Measurements from ENCODE around the gene TMEM256. TPM values are rescaled to one million over a fixed set of nuclear protein-coding genes. Genes with fewer than 3 reads are reported as not detected.

Gene TMEM256
- total RNA-seq, 2 experiments from 2014 or later, result 55.8 to 60.6 TPM

DNA sequence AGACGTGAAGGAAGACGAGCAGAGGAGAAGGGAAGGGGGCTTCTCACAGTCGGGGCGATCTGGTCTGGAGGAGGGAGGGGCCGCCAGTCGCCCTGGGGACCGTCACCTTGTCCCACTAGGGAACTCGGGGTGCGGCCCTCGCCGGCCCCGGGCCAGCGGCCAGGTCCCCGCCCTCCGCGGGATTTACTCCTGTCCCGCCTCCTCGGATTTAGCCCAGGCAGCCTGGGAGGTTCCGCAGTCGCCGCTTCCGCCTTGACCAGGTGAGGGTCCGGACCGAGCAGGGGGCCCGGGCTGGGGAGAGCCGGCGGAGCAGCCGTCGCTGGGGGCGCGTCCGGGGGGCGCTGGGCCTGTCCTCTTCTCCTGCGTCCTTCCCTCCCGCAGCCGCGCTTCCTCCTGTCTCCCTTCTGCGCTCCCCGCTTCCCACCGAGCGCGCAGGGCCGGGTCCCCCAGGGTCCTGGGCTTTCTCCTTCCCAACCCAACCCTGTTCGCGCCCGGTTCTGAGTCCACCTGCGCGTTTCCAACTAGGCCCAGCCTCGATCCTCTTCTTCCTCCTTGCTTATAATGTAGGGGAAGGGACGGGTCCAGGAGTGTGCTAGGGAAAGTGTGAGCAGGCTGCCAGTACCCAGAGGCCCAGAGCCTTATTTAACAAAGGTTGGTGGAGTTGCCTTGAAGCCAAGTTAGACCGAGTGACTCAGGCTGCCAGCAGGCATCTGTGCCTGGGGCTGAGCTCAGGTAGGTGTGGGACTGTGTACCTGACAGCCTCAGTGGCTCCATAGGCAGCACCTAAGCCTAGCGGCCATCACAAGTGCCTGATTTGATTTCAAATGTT is 22.8 kb downstream of the TMEM256 start, which contains the start of gene TNK1:
TNK1 (plus strand) TSS at position 235 of the 829 bp plus-strand sequence. CDS start 1,838 bp downstream, outside the sequence.
- Mint-ChIP-seq H3K27ac (no peak within 1 kb of the TSS), H3K36me3 (ENCODE audit: low read depth) (peaks cover 2% of the 10 kb centered on the region), H3K27me3 (peaks cover 36% of the 10 kb centered on the region), H3K4me3 (no peak within 1 kb of the TSS), H3K4me1 (ENCODE audit: low read depth) (peaks cover 9% of the 10 kb centered on the region), H3K9me3 (peaks cover 4% of the 10 kb centered on the region)
- DNase-seq (no peak), ATAC-seq (no peak)
- ChIA-PET CTCF (interaction anchor here (1.0 to 1.7 kb wide), 3 partner anchors 24 to 26 kb away, joined by 4 to 8 read pairs (median 4); partner anchors contain the start of gene TMEM95), POLR2A (interaction anchor here (0.7 to 1.5 kb wide), 4 partner anchors 8 to 56 kb away, joined by 3 to 6 read pairs (median 4); no protein-coding TSS in a partner anchor)
- intact Hi-C loops (cut with micrococcal nuclease), result no loop called here
- TF ChIP-seq, protein P1, sequence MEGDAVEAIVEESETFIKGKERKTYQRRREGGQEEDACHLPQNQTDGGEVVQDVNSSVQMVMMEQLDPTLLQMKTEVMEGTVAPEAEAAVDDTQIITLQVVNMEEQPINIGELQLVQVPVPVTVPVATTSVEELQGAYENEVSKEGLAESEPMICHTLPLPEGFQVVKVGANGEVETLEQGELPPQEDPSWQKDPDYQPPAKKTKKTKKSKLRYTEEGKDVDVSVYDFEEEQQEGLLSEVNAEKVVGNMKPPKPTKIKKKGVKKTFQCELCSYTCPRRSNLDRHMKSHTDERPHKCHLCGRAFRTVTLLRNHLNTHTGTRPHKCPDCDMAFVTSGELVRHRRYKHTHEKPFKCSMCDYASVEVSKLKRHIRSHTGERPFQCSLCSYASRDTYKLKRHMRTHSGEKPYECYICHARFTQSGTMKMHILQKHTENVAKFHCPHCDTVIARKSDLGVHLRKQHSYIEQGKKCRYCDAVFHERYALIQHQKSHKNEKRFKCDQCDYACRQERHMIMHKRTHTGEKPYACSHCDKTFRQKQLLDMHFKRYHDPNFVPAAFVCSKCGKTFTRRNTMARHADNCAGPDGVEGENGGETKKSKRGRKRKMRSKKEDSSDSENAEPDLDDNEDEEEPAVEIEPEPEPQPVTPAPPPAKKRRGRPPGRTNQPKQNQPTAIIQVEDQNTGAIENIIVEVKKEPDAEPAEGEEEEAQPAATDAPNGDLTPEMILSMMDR (IDR thresholded peaks at IDR 0.05), result no peak

DNA sequence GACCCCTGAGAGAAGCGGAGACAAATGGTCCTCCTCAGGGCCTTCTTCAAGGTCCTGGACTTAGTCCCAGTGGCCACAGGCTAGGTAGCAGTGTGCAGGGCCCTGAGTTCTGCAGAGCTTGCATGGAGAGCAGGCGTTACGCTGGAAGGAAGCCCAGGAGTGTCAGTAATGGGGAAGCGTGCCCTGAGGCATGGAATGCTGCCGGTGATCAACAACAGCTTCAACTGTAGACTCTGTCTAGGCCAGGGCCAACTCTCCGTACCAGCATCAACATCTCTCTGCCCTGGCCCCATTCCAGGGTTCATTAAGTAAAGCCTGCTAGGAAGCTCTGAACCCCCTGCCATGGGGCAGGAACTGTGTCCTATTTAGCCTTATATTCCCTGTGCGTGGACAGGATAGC is 23.6 kb downstream of the TMEM256 start:
- ChIA-PET POLR2A (interaction anchor here (0.7 to 1.5 kb wide), 4 partner anchors 9 to 57 kb away, joined by 3 to 6 read pairs (median 4); no protein-coding TSS in a partner anchor), CTCF (interaction anchor here (1.0 to 1.1 kb wide), 2 partner anchors 24 to 25 kb away, joined by 4 read pairs; partner anchors contain the start of gene TMEM95)
- no peak overlapping the region for H3K27ac Mint-ChIP-seq
- peaks cover 9% of the 10 kb centered on the region for H3K4me1 Mint-ChIP-seq (ENCODE audit: low read depth)
- peaks cover 36% of the 10 kb centered on the region for H3K27me3 Mint-ChIP-seq
- TF ChIP-seq, protein P1 (IDR thresholded peaks at IDR 0.05), result no peak
- intact Hi-C loops (cut with micrococcal nuclease), result no loop called here
- DNase-seq (no peak), ATAC-seq (no peak)
- peaks cover 4% of the 10 kb centered on the region for H3K9me3 Mint-ChIP-seq
- peaks cover 2% of the 10 kb centered on the region for H3K36me3 Mint-ChIP-seq (ENCODE audit: low read depth)
- no peak overlapping the region for H3K4me3 Mint-ChIP-seq

DNA sequence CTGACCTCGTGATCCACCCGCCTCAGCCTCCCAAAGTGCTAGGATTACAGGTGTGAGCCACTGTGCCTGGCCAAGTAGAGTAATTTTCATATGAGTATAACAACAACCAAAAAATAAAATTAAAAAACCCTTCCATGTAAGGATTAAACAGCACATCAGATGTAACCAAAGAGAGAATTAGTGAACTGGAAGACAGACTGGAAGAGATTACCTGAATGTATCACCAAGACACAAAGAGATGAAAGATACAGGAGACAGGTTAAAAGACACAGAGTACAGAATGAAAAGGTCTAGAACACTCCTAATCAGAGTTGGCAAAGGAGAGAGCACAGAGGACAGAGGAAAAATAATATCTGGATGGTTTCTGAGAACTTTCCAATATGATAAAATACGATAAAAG is 24.8 kb downstream of the TMEM256 start:
- Mint-ChIP-seq H3K27me3 (peaks cover 36% of the 10 kb centered on the region), H3K36me3 (ENCODE audit: low read depth) (peaks cover 2% of the 10 kb centered on the region), H3K27ac (no peak overlapping the region), H3K4me3 (no peak overlapping the region), H3K9me3 (peaks cover 4% of the 10 kb centered on the region), H3K4me1 (ENCODE audit: low read depth) (peaks cover 5% of the 10 kb centered on the region)
- TF ChIP-seq, protein P1 (IDR thresholded peaks at IDR 0.05), result no peak
- CTCF ChIA-PET, result no interaction called here
- POLR2A ChIA-PET, result no interaction called here
- intact Hi-C loops (cut with micrococcal nuclease), result no loop called here
- ATAC-seq (no peak), DNase-seq (no peak)

DNA sequence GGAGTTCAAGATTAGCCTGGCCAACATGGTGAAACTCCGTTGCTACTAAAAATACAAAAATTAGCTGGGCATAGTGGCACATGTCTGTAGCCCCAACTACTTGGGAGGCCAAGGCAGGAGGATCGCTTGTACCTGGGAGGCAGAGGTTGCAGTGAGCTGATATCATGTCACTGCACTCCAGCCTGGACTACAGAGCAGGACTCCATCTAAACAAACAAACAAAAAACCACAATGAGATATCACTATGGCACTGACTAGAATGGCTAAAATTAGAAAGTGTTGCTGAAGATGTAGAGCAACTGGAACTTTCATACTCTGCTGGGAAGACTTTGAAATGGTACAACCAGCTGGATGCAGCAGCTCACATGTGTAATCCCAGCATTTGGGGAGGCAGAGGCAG is 29.5 kb downstream of the TMEM256 start:
- ATAC-seq (no peak), DNase-seq (no peak)
- Mint-ChIP-seq H3K27ac (no peak overlapping the region), H3K27me3 (peaks cover 8% of the 10 kb centered on the region), H3K9me3 (peaks cover 4% of the 10 kb centered on the region), H3K4me3 (no peak overlapping the region), H3K36me3 (ENCODE audit: low read depth) (peaks cover 2% of the 10 kb centered on the region), H3K4me1 (ENCODE audit: low read depth) (peaks cover 2% of the 10 kb centered on the region)
- ChIA-PET CTCF (interaction anchor here (3.9 kb wide), 1 partner anchor 18 kb away, joined by 17 read pairs; no protein-coding TSS in a partner anchor), POLR2A (interaction anchor here (2.9 kb wide), 1 partner anchor 9 kb away, joined by 11 read pairs; no protein-coding TSS in a partner anchor)
- TF ChIP-seq, protein P1 (IDR thresholded peaks at IDR 0.05), result no peak
- intact Hi-C loops (cut with micrococcal nuclease), result no loop called here

DNA sequence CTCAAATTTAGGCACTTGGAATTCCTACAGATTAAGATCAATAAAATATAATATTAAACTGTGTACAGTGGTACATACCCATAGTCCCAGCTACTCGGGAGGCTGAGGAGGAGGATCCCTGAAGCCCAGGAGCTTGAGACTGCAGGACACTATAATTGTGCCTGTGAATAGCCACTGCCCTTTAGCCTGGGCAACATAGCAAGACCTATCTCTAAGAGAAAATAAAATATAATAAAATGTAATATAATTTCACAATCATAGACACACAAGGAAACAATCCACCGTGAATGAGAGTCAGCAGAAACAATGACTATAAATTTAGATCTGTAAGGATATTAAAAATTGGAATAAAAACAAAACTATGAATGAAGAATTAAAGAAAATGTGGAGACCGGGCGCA is 33.0 kb downstream of the TMEM256 start:
- POLR2A ChIA-PET, result interaction anchor here (1.4 to 1.5 kb wide), 2 partner anchors 15 to 256 kb away, joined by 3 read pairs; no protein-coding TSS in a partner anchor
- TF ChIP-seq, protein P1 (IDR thresholded peaks at IDR 0.05), result no peak
- no peak overlapping the region for H3K27ac Mint-ChIP-seq
- no peak overlapping the region for H3K4me3 Mint-ChIP-seq
- CTCF ChIA-PET, result interaction anchor here (1.1 to 3.5 kb wide), 3 partner anchors 15 to 190 kb away, joined by 4 to 19 read pairs (median 7); no protein-coding TSS in a partner anchor
- intact Hi-C loops (cut with micrococcal nuclease), result no loop called here
- no peaks in the 10 kb centered on the region for H3K9me3 Mint-ChIP-seq
- no peaks in the 10 kb centered on the region for H3K27me3 Mint-ChIP-seq
- no peaks in the 10 kb centered on the region for H3K36me3 Mint-ChIP-seq (ENCODE audit: low read depth)
- no peak for ATAC-seq
- no peak for DNase-seq
- no peaks in the 10 kb centered on the region for H3K4me1 Mint-ChIP-seq (ENCODE audit: low read depth)
